Parathyroid adenoma (tissue), 2 donors: ENCODE measurements around the gene VWA1.
"Not testable (repeated sequence)": the region's sequence is repeated elsewhere in the genome, so short reads cannot be mapped to it uniquely, and the experiment has no call there.

Experiments
- H2AFZ ChIP-seq: fragments of 300-600 bp; sonication (generic); one replicate; pipeline ENCODE4 v1.7.0; 2017; ENCODE audit warnings: antibody characterized with exemption, mild to moderate bottlenecking
- H3K27ac ChIP-seq: fragments of 300-600 bp; sonication (generic); one replicate; pipeline ENCODE4 v1.7.0; 2017
- H3K27me3 ChIP-seq: fragments of 300-600 bp; sonication (generic); one replicate; pipeline ENCODE4 v1.7.0; 2017; ENCODE audit warnings: low read length; ENCODE audit not compliant: control insufficient read depth, insufficient read depth
- H3K36me3 ChIP-seq: fragments of 300-600 bp; sonication (generic); one replicate; pipeline ENCODE4 v1.7.0; 2017; ENCODE audit warnings: low read length; ENCODE audit not compliant: control insufficient read depth, insufficient read depth
- H3K4me1 ChIP-seq: fragments of 300-600 bp; sonication (generic); one replicate; pipeline ENCODE4 v1.7.0; 2017; ENCODE audit warnings: control low read depth
- H3K4me2 ChIP-seq: fragments of 300-600 bp; sonication (generic); one replicate; pipeline ENCODE4 v1.7.0; 2017; ENCODE audit warnings: low read length
- H3K4me3 ChIP-seq: fragments of 300-600 bp; sonication (generic); one replicate; pipeline ENCODE4 v1.7.0; 2017; ENCODE audit warnings: low read depth, low read length
- H3K79me2 ChIP-seq: fragments of 300-600 bp; sonication (generic); one replicate; pipeline ENCODE4 v1.7.0; 2017; ENCODE audit warnings: control low read depth
- H3K9ac ChIP-seq: fragments of 300-600 bp; sonication (generic); one replicate; pipeline ENCODE4 v1.7.0; 2017; ENCODE audit warnings: mild to moderate bottlenecking
- H3K9me3 ChIP-seq: fragments of 300-600 bp; sonication (generic); one replicate; pipeline ENCODE4 v1.7.0; 2017; ENCODE audit warnings: low read length; ENCODE audit not compliant: control insufficient read depth
- TF ChIP-seq, protein P1 (sequence below): fragments of 300-600 bp; sonication (generic); IDR thresholded peaks from one replicate; pipeline ENCODE4 v1.7.0; 2017; ENCODE audit warnings: antibody characterized with exemption, mild to moderate bottlenecking
- donor health status: primary hyperparathyroidism.

Gene VWA1

DNA sequence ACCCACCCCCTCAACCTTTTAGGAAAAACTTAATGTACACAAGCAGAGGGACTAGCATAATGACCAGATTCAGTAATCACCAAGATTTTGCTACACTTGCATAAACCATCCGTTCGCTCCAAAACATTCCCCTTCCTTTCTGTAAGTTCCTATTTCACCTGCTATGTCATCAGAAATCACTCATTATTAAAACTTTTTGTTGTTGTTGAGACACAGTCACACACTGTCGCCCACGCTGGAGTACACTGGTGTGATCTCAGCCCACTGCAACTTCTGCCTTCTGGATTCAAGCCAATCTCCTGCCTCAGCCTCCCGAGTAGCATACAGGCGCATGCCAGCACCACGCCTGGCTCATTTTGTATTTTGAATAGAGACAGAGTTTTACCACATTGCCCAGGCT, 31.8 kb upstream of the VWA1 start:
- no peak overlapping the region for H3K9ac ChIP-seq
- no peak overlapping the region for H3K4me2 ChIP-seq
- no peak overlapping the region for H3K27ac ChIP-seq
- H3K27me3 ChIP-seq: no peaks in the 10 kb centered on the region
- peaks cover 3% of the 10 kb centered on the region for H3K79me2 ChIP-seq
- no peak overlapping the region for H3K4me3 ChIP-seq
- H3K9me3 ChIP-seq: no peaks in the 10 kb centered on the region
- H3K36me3 ChIP-seq: no peaks in the 10 kb centered on the region
- no peak overlapping the region for H2AFZ ChIP-seq
- H3K4me1 ChIP-seq: peaks cover 3% of the 10 kb centered on the region
- TF ChIP-seq, protein P1, sequence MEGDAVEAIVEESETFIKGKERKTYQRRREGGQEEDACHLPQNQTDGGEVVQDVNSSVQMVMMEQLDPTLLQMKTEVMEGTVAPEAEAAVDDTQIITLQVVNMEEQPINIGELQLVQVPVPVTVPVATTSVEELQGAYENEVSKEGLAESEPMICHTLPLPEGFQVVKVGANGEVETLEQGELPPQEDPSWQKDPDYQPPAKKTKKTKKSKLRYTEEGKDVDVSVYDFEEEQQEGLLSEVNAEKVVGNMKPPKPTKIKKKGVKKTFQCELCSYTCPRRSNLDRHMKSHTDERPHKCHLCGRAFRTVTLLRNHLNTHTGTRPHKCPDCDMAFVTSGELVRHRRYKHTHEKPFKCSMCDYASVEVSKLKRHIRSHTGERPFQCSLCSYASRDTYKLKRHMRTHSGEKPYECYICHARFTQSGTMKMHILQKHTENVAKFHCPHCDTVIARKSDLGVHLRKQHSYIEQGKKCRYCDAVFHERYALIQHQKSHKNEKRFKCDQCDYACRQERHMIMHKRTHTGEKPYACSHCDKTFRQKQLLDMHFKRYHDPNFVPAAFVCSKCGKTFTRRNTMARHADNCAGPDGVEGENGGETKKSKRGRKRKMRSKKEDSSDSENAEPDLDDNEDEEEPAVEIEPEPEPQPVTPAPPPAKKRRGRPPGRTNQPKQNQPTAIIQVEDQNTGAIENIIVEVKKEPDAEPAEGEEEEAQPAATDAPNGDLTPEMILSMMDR: no peak

DNA sequence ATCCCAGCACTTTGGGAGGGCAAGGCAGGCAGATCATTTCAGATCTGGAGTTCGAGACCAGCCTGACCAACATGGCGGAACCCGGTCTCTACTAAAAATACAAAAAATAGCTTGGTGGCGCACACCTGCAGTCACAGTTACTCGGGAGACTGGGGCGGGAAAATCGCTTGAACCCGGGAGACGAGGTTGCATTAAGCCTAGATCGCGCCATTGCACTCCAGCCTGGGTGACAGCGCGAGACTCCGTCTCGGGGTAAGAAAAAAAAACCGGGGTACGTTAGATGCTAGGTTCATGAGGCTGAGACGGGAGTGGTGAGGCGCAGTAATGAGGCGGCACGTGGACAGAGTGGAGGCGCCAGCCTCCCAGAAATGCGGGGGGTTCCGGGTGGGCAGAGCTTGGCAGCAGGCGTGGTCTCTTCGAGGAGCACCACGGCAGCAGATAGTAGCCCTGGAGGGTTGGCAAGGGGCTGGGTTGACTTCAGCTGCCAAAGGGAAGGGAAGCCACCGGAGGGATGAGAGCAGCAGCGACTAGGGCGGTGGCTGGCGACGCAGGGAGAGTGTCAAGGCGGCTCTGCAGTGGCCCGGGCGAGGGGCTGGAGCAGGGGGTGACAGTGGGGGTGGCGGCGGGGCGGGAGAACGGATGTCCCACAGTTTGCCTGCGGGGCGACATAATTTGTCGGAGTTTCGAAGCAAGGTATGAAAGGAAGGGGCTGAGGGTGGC, 29.2 kb upstream of the VWA1 start:
- no peak overlapping the region for H3K9ac ChIP-seq
- H2AFZ ChIP-seq: peak overlapping the region; percentile 79
- peak overlapping the region; percentile 79 for H3K4me2 ChIP-seq
- H3K4me3 ChIP-seq: peak overlapping the region; percentile 92
- H3K36me3 ChIP-seq: no peaks in the 10 kb centered on the region
- peaks cover 3% of the 10 kb centered on the region for H3K79me2 ChIP-seq
- peak overlapping the region; percentile 77 for H3K27ac ChIP-seq
- TF ChIP-seq, protein P1: no peak
- no peaks in the 10 kb centered on the region for H3K9me3 ChIP-seq
- H3K27me3 ChIP-seq: no peaks in the 10 kb centered on the region
- peaks cover 3% of the 10 kb centered on the region for H3K4me1 ChIP-seq

DNA sequence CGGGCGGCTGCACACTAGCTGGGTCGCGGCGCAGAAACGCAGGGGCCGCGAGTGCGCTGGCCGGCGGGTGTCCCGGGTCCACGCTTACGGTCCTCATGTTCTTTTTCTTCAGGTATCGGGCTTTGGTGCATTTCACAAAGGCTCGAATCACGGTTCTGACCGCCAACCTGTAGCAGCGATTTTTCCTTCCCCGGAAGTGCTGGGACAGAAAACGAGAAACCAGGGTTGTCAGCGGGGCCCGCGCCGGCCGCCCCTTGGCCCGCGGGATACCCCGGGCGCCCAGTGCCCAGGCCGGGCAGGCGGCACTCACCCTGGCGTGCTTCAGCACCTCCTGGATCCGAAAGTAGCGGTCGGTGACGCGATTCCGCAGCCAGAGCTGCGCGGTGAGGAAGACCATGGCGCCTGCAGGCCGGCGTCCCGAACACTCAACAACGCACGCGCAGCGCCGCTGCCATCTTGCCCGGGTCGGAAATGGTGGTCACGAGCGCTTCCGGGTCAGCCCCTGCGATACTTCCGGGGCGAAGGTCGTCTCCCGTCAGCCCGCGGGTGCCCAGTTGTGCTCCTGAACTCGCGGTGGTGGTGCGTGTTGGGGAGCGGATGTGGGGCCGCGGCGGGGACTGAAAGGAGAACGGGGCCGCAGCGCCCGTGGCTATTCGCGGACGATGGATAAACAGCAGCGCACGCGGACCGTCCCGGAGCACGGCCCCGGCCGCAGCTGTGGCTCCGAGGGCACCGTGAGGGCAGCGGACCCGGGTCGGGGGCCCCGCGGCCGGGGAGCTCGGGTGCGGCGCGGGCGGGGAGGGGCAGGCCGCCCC, 28.5 kb upstream of the VWA1 start, which contains the start of gene MRPL20:
Gene MRPL20 (minus strand): TSS at position 473 of the 815 bp plus-strand sequence. CDS start 76 bp downstream, at position 397.
- TF ChIP-seq, protein P1: no peak
- Histone ChIP-seq H3K27me3 (no peaks in the 10 kb centered on the region), H3K36me3 (no peaks in the 10 kb centered on the region), H3K79me2 (peaks cover 3% of the 10 kb centered on the region), H3K4me3 (peak within 1 kb of the TSS; percentile 92), H3K4me1 (peaks cover 3% of the 10 kb centered on the region), H3K9ac (no peak within 1 kb of the TSS), H3K27ac (peak within 1 kb of the TSS; percentile 77), H3K9me3 (no peaks in the 10 kb centered on the region), H3K4me2 (peak within 1 kb of the TSS; percentile 79), H2AFZ (peak within 1 kb of the TSS; percentile 79)

DNA sequence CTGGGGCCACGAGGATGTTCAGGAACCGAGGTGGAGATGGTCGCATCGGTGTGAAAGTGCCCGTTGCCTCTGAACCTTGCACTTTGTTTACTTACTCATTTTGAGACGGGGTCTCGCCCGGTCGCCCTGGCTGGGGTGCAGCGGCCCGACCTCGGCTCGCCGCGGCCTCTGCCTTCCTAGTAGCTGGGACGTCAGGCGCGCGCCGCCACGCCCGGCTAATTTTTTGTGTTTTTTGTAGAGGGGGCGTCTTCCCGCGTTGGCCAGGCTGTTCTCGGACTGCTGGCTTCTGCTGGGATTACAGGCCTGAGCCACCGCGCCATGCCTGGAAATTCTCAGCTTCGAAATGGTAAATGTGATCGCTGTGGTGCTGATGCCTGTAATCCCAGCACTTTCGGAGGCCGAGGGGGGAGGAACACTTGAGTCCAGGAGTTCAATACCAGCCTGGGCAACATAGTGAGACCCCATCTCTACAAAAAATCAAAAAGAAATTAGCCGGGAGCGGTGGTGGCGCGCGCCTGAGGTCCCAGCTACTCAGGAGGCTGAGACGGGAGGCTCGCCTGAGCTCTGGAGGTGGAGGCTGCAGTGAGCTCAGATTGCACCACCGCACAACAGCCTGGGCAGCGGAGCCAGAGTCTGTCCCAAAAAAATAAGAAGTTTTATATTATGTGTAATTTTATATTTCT, 27.7 kb upstream of the VWA1 start:
- peak overlapping the region; percentile 79 for H3K4me2 ChIP-seq
- H3K27me3 ChIP-seq: no peaks in the 10 kb centered on the region
- peak overlapping the region; percentile 92 for H3K4me3 ChIP-seq
- H3K4me1 ChIP-seq: peaks cover 3% of the 10 kb centered on the region
- no peak overlapping the region for H2AFZ ChIP-seq
- no peaks in the 10 kb centered on the region for H3K36me3 ChIP-seq
- H3K79me2 ChIP-seq: peaks cover 3% of the 10 kb centered on the region
- peak overlapping the region; percentile 77 for H3K27ac ChIP-seq
- no peaks in the 10 kb centered on the region for H3K9me3 ChIP-seq
- TF ChIP-seq, protein P1: no peak
- no peak overlapping the region for H3K9ac ChIP-seq

DNA sequence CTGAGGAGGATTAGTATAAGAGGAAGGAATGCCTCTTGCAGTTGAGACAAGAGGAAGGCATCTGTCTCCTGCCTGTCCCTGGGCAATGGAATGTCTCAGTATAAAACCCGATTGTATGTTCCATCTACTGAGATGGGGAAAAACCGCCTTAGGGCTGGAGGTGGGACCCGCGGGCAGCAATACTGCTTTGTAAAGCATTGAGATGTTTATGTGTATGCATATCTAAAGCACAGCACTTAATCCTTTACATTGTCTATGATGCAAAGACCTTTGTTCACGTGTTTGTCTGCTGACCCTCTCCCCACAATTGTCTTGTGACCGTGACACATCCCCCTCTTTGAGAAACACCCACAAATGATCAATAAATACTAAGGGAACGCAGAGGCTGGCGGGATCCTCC, 25.3 kb upstream of the VWA1 start:
- H3K36me3 ChIP-seq, H3K79me2 ChIP-seq, H3K9ac ChIP-seq, H3K9me3 ChIP-seq, H3K4me2 ChIP-seq, H3K27me3 ChIP-seq, H3K4me1 ChIP-seq, H3K27ac ChIP-seq, H2AFZ ChIP-seq, H3K4me3 ChIP-seq: not testable (repeated sequence)
